Smooth muscle cell (in vitro differentiated cells): ENCODE results near the gene BRD4. TPM values are rescaled to one million over a fixed set of nuclear protein-coding genes. Genes with fewer than 3 reads are reported as not detected.

Experiments used
- DNase-seq: peaks from one replicate; lab custom pipeline; 2025; ENCODE audit not compliant: unreplicated experiment; lab: John Stamatoyannopoulos, UW
- H2AFZ ChIP-seq: fragments of 200-600 bp; sonication (generic); 2 replicates; pipeline ENCODE4 v1.6.0; 2016; ENCODE audit warnings: antibody characterized with exemption, low read depth, mild to moderate bottlenecking
- H3F3A ChIP-seq: fragments of 200-600 bp; sonication (generic); 2 replicates; pipeline ENCODE4 v1.6.0; 2017; ENCODE audit warnings: antibody characterized with exemption, low read depth
- H3K27ac ChIP-seq: fragments of 200-600 bp; sonication (generic); 2 replicates; pipeline ENCODE4 v1.5.1; 2016; ENCODE audit warnings: low read depth, mild to moderate bottlenecking
- H3K27me3 ChIP-seq: fragments of 200-600 bp; sonication (generic); 2 replicates; pipeline ENCODE4 v1.6.1; 2016; ENCODE audit warnings: low read depth, mild to moderate bottlenecking
- H3K36me3 ChIP-seq: fragments of 200-600 bp; sonication (generic); 2 replicates; pipeline ENCODE4 v1.5.1; 2016; ENCODE audit warnings: low read depth
- H3K4me1 ChIP-seq: fragments of 200-600 bp; sonication (generic); 2 replicates; pipeline ENCODE4 v1.5.1; 2016; ENCODE audit warnings: low read depth
- H3K4me2 ChIP-seq: fragments of 200-600 bp; sonication (generic); 2 replicates; pipeline ENCODE4 v1.6.0; 2016; ENCODE audit warnings: mild to moderate bottlenecking
- H3K4me3 ChIP-seq: fragments of 200-600 bp; sonication (generic); 2 replicates; pipeline ENCODE4 v1.5.1; 2016; ENCODE audit warnings: mild to moderate bottlenecking
- H3K79me2 ChIP-seq: fragments of 200-600 bp; sonication (generic); 2 replicates; pipeline ENCODE4 v1.6.0; 2016; ENCODE audit warnings: low read depth, mild to moderate bottlenecking
- H3K9ac ChIP-seq: fragments of 200-600 bp; sonication (generic); 2 replicates; pipeline ENCODE4 v1.6.0; 2016; ENCODE audit warnings: low read depth
- H3K9me3 ChIP-seq: fragments of 200-600 bp; sonication (generic); replicated peaks from 2 replicates; pipeline ENCODE4 v1.5.1; 2016; ENCODE audit warnings: low read depth
- H4K20me1 ChIP-seq: fragments of 200-600 bp; sonication (generic); 2 replicates; pipeline ENCODE4 v1.6.0; 2016; ENCODE audit warnings: low read depth
- WGBS: methylation state at CpG from one replicate; pipeline ENCODE4 v1.1.7; 2016; ENCODE audit warnings: low lambda C conversion rate; 5-methylcytosine and 5-hydroxymethylcytosine counted together
- polyA plus RNA-seq: library from polyadenylated mRNA; unstranded; fragments of >200 nt; fragmentation: Nextera tagmentation; extraction: Ambion mirVana; gene quantifications from 2 replicates; pipeline ENCODE4 v1.2.1, GENCODE V29; 2016
- total RNA-seq: library from RNA; depleted of rRNA; stranded (reverse); fragments of >200 nt; gene quantifications from 2 replicates; pipeline ENCODE4 v1.2.3, GENCODE V29; 2014
- TF ChIP-seq, protein P1 (sequence below): fragments of 200-600 bp; sonication (generic); IDR thresholded peaks from 2 replicates; pipeline ENCODE4 v1.5.1; 2017; ENCODE audit warnings: borderline replicate concordance, mild to moderate bottlenecking, antibody characterized with exemption; ENCODE audit not compliant: insufficient read depth, poor library complexity, severe bottlenecking

BRD4 gene
- total and polyA plus RNA-seq, 2 experiments from 2014 or later = 24.1 to 102 TPM

DNA sequence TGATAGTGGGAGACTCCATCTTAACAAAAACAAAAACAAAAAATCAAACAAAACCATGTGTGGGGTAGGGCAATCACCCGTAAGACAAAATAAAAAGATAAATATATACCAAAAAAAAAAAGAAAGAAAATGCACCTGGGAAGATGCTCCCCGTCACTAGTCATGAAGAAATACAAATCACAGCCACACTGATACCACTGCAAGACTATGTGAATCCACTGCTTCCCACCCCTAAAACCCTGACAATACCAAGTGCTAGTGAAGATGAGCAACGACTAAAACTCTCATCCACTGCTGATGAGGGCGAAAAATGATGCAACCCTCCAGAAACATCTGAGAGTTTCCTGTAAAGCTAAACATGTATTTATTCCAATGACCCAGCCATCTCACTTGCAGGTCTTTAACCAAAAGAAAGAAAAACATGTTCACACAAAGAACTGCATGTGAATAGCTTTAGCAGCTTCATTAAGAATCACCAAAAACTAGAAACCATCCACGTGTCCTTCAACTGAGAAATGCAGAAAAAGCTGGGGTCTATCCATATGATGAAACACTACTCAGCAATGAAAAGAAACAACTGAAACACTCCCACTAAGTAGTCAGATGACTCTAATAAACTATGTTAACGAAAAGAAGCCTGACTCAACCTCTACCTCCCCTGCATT lies 31.7 kb downstream of the BRD4 start:
- Histone ChIP-seq H3K4me3 (no peak overlapping the region), H3F3A (peaks cover 33% of the 10 kb centered on the region), H3K4me2 (peak overlapping the region; percentile 3), H3K27ac (peak overlapping the region; percentile 98), H3K9ac (peak overlapping the region; percentile 52), H3K36me3 (no peaks in the 10 kb centered on the region), H3K27me3 (no peaks in the 10 kb centered on the region), H4K20me1 (peaks cover 100% of the 10 kb centered on the region), H3K79me2 (peaks cover 100% of the 10 kb centered on the region), H2AFZ (no peak overlapping the region), H3K4me1 (peaks cover 30% of the 10 kb centered on the region), H3K9me3 (no peaks in the 10 kb centered on the region)
- DNase-seq = no peak
- WGBS = 45% methylated on average over 6 of the region's 6 CpGs
- TF ChIP-seq, protein P1, sequence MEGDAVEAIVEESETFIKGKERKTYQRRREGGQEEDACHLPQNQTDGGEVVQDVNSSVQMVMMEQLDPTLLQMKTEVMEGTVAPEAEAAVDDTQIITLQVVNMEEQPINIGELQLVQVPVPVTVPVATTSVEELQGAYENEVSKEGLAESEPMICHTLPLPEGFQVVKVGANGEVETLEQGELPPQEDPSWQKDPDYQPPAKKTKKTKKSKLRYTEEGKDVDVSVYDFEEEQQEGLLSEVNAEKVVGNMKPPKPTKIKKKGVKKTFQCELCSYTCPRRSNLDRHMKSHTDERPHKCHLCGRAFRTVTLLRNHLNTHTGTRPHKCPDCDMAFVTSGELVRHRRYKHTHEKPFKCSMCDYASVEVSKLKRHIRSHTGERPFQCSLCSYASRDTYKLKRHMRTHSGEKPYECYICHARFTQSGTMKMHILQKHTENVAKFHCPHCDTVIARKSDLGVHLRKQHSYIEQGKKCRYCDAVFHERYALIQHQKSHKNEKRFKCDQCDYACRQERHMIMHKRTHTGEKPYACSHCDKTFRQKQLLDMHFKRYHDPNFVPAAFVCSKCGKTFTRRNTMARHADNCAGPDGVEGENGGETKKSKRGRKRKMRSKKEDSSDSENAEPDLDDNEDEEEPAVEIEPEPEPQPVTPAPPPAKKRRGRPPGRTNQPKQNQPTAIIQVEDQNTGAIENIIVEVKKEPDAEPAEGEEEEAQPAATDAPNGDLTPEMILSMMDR = no peak

DNA sequence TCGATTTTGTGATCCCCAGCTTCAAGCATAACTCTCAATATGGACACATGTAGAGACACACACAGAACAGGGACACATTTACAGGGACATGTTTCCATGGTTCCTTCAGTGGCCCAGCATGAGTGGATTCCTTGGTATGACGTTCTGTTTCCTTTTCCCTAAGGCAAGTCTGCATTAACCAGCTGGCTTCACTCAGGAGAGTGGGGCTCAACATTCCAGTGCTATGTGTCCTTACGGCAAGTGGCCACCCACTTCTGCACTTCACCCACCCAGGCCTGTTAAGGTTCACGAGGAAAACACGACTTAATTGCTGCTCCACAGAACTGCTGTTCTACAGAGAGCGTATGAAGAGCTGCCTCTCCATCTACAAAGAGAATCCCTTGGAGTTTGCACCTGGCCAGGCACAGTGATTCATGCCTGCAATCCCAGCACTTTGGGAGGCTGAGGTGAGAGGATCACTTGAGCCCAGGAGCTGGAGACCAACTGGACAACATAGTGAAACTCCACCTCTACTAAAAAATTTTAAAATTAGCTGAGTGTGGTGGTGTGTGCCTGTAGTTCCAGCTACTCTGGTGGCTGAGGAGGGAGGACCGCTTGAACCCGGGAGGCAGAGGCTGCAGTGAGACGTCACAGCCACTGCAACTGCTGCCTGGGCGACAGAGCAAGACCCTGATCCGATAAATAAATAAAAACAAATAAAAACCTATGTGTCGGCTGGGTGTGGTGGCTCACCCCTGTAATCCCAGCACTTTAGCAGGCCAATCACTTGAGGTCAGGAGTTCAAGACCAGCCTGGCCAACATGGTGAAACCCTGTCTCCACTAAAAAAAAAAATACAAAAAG lies 32.5 kb downstream of the BRD4 start:
- peak overlapping the region; percentile 98 for H3K27ac ChIP-seq
- 63% methylated on average over 12 of the region's 12 CpGs for WGBS
- no peak overlapping the region for H2AFZ ChIP-seq
- peaks cover 100% of the 10 kb centered on the region for H3K79me2 ChIP-seq
- H3F3A ChIP-seq = peaks cover 38% of the 10 kb centered on the region
- no peak for DNase-seq
- H3K4me2 ChIP-seq = peak overlapping the region; percentile 70
- peaks cover 100% of the 10 kb centered on the region for H4K20me1 ChIP-seq
- TF ChIP-seq, protein P1 = no peak
- H3K27me3 ChIP-seq = no peaks in the 10 kb centered on the region
- no peaks in the 10 kb centered on the region for H3K9me3 ChIP-seq
- H3K4me1 ChIP-seq = peaks cover 30% of the 10 kb centered on the region
- no peak overlapping the region for H3K4me3 ChIP-seq
- peak overlapping the region; percentile 88 for H3K9ac ChIP-seq
- H3K36me3 ChIP-seq = no peaks in the 10 kb centered on the region

DNA sequence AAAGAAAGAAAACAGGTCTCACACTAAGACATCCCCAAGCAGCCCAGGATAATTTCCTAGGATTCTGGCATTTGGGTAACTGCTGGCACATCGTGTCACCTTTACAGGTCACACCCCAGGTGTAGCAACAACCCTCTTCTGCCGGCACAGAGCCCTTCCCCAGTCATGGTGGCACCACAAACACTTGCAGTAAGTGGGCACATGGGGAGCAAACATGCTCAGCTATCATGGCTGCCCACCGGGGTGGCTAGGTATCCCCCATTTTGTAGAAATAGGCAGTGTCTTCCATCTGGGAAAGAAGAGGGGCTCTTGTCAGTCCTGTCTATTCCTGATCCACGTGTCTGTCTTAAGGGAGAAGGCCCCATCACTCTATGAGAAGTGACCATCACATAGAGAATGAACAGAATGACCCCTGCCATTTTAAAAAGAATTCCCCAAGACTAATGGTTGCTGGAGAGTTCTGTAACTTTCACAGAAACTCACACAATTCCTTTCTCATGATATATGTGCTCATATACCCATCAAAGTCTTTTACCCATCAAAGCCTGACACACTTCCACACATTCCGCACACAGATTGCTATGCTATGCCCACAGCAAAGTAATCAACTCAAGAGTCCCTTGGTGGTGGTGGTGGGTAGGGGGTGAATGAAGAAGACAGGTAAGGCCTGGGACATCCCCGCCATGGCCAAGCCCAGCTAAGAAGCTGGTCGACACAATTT lies 33.3 kb downstream of the BRD4 start:
- Histone ChIP-seq H4K20me1 (peaks cover 100% of the 10 kb centered on the region), H3K4me3 (no peak overlapping the region), H3K4me2 (peak overlapping the region; percentile 70), H2AFZ (no peak overlapping the region), H3K27ac (peak overlapping the region; percentile 98), H3K36me3 (no peaks in the 10 kb centered on the region), H3F3A (peaks cover 40% of the 10 kb centered on the region), H3K9ac (peak overlapping the region; percentile 88), H3K27me3 (no peaks in the 10 kb centered on the region), H3K9me3 (no peaks in the 10 kb centered on the region), H3K4me1 (peaks cover 35% of the 10 kb centered on the region), H3K79me2 (peaks cover 100% of the 10 kb centered on the region)
- no peak for DNase-seq
- TF ChIP-seq, protein P1 = no peak
- WGBS = 82% methylated on average over 7 of the region's 7 CpGs
